ENCODE data around the gene CELF4.

DNA sequence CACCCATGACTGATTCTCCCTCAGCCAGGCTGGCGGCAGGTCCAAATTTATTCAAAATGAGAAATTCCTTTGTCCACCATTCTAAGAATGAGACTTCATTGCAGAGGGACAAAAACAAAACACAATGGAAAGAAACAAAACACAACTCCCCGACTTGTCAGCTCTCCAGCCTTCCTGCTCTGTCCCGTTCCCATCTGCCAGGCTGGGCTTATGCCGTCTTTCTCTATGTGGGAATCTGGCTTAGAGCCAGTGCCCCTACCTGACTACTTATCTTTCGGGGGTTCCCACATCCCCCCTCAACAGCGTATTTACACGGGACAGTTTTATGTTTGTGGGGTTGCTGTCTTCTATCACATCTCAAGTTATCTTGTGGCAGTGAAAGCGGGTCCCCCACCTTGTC lies 13.8 kb downstream of the CELF4 start:
- TF ChIP-seq, protein P1, sequence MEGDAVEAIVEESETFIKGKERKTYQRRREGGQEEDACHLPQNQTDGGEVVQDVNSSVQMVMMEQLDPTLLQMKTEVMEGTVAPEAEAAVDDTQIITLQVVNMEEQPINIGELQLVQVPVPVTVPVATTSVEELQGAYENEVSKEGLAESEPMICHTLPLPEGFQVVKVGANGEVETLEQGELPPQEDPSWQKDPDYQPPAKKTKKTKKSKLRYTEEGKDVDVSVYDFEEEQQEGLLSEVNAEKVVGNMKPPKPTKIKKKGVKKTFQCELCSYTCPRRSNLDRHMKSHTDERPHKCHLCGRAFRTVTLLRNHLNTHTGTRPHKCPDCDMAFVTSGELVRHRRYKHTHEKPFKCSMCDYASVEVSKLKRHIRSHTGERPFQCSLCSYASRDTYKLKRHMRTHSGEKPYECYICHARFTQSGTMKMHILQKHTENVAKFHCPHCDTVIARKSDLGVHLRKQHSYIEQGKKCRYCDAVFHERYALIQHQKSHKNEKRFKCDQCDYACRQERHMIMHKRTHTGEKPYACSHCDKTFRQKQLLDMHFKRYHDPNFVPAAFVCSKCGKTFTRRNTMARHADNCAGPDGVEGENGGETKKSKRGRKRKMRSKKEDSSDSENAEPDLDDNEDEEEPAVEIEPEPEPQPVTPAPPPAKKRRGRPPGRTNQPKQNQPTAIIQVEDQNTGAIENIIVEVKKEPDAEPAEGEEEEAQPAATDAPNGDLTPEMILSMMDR (conservative IDR thresholded peaks at IDR 0.05; ENCODE audit: low read depth, low read length), result no peak
- no peak for TF ChIP-seq POLR2A (IDR thresholded peaks at IDR 0.05; ENCODE audit: low read depth, low read length)
- no peak for TF ChIP-seq RCOR1 (IDR thresholded peaks at IDR 0.05; ENCODE audit: insufficient replicate concordance, low read length)
- TF ChIP-seq MAZ (IDR thresholded peaks at IDR 0.05; ENCODE audit: borderline replicate concordance, low read depth, low read length), result no peak
